ENCODE results near the gene SERTAD3. TPM values are rescaled to one million over a fixed set of nuclear protein-coding genes. Genes with fewer than 3 reads are reported as not detected.
"Not testable (repeated sequence)": the region's sequence is repeated elsewhere in the genome, so short reads cannot be mapped to it uniquely, and the experiment has no call there.

SERTAD3 gene
- total RNA-seq, 1 donor from 2014 or later, result 26.5 TPM

DNA sequence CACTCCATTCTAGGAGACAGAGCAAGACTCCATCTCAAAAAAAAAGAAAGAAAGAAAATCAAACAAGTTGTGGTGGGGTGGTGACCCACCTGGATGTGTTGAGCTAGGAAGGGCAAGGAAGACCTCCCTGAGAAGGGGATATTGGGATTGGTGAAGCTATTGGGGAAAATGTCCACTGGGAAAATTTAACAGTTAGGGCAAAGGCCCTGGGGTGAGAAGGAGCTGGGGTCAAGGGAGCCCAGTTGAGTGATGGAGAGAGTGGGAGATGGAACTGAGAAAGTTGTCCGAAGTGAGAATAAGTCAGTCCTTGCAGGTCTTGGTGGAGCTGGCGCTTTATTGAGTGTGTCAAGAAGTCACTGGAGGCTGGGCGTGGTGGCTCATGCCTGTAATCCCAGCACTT, 5.9 kb downstream of the SERTAD3 start:
- no peak overlapping the region for H3K4me3 Mint-ChIP-seq (ENCODE audit: low read depth)
- no peak for DNase-seq (ENCODE audit: low spot score, unreplicated experiment)

GRCh38 chr19:40433391-40434216, 10.5 kb downstream of the SERTAD3 start:
- DNase-seq (ENCODE audit: low spot score, unreplicated experiment), result peak; percentile 49
- no peaks in the 10 kb centered on the region for H3K27me3 Mint-ChIP-seq
- H3K36me3 Mint-ChIP-seq (ENCODE audit: insufficient read depth), result no peaks in the 10 kb centered on the region
- no peak for TF ChIP-seq CTCF (IDR thresholded peaks at IDR 0.05; ENCODE audit: unreplicated experiment)
- peak overlapping the region; percentile 73 for H3K4me3 Mint-ChIP-seq (ENCODE audit: low read depth)
- peaks cover 3% of the 10 kb centered on the region for H3K9me3 Mint-ChIP-seq (ENCODE audit: low read depth)
- peaks cover 9% of the 10 kb centered on the region for H3K4me1 Mint-ChIP-seq (ENCODE audit: low read depth)
- H3K27ac Mint-ChIP-seq, result peak overlapping the region; percentile 99

More for the DNA sequence above, 5.9 kb downstream of the SERTAD3 start:
- Mint-ChIP-seq H3K4me1 (ENCODE audit: low read depth) (peaks cover 17% of the 10 kb centered on the region), H3K9me3 (ENCODE audit: low read depth) (peaks cover 3% of the 10 kb centered on the region), H3K36me3 (ENCODE audit: insufficient read depth) (peaks cover 7% of the 10 kb centered on the region), H3K27me3 (no peaks in the 10 kb centered on the region), H3K27ac (peak overlapping the region; percentile 83)
- TF ChIP-seq CTCF (IDR thresholded peaks at IDR 0.05; ENCODE audit: unreplicated experiment), result no peak

DNA sequence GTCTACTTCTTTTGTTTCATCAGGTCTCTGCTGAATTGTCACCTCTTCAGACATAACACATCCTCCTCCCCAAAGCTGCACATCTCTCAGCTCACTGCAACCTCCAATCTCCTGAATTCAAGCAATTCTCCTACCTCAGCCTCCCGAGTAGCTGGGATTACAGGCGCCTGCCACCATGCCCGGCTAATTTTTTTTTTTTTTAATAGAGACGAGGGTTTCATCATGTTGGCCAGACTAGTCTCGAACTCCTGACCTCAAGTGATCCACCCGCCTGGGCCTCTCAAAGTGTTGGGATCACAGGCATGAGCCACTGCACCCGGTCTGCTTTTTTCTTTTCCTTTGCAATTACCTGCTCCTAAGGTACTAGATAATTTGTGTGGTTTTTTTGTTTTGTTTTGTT, 11.4 kb downstream of the SERTAD3 start:
- not testable (repeated sequence) for H3K4me1 Mint-ChIP-seq (ENCODE audit: low read depth); H3K27me3 Mint-ChIP-seq; H3K36me3 Mint-ChIP-seq (ENCODE audit: insufficient read depth); H3K9me3 Mint-ChIP-seq (ENCODE audit: low read depth); DNase-seq (ENCODE audit: low spot score, unreplicated experiment)
- peak overlapping the region; percentile 73 for H3K4me3 Mint-ChIP-seq (ENCODE audit: low read depth)
- peak overlapping the region; percentile 99 for H3K27ac Mint-ChIP-seq

GRCh38 chr19:40431698-40432097, 12.4 kb downstream of the SERTAD3 start:
- Mint-ChIP-seq H3K27ac (no peak overlapping the region), H3K27me3 (no peaks in the 10 kb centered on the region), H3K36me3 (ENCODE audit: insufficient read depth) (no peaks in the 10 kb centered on the region), H3K4me3 (ENCODE audit: low read depth) (no peak overlapping the region), H3K4me1 (ENCODE audit: low read depth) (peaks cover 9% of the 10 kb centered on the region), H3K9me3 (ENCODE audit: low read depth) (peaks cover 3% of the 10 kb centered on the region)
- no peak for TF ChIP-seq CTCF (IDR thresholded peaks at IDR 0.05; ENCODE audit: unreplicated experiment)
- no peak for DNase-seq (ENCODE audit: low spot score, unreplicated experiment)

- not testable (repeated sequence) for DNase-seq (ENCODE audit: low spot score, unreplicated experiment); H3K4me1 Mint-ChIP-seq (ENCODE audit: low read depth); H3K36me3 Mint-ChIP-seq (ENCODE audit: insufficient read depth); H3K4me3 Mint-ChIP-seq (ENCODE audit: low read depth); H3K27ac Mint-ChIP-seq; H3K9me3 Mint-ChIP-seq (ENCODE audit: low read depth); H3K27me3 Mint-ChIP-seq
Observed at GRCh38 chr19:40430242-40430641, 13.9 kb downstream of the SERTAD3 start.

GRCh38 chr19:40428197-40428596, 15.9 kb downstream of the SERTAD3 start:
- H3K4me1 Mint-ChIP-seq (ENCODE audit: low read depth); H3K36me3 Mint-ChIP-seq (ENCODE audit: insufficient read depth); H3K27me3 Mint-ChIP-seq; DNase-seq (ENCODE audit: low spot score, unreplicated experiment); H3K9me3 Mint-ChIP-seq (ENCODE audit: low read depth); H3K27ac Mint-ChIP-seq: not testable (repeated sequence)
- peak overlapping the region; percentile 24 for H3K4me3 Mint-ChIP-seq (ENCODE audit: low read depth)

Measured in progenitor cell of endocrine pancreas (in vitro differentiated cells).